ENCODE data around the gene GPC3.

DNA sequence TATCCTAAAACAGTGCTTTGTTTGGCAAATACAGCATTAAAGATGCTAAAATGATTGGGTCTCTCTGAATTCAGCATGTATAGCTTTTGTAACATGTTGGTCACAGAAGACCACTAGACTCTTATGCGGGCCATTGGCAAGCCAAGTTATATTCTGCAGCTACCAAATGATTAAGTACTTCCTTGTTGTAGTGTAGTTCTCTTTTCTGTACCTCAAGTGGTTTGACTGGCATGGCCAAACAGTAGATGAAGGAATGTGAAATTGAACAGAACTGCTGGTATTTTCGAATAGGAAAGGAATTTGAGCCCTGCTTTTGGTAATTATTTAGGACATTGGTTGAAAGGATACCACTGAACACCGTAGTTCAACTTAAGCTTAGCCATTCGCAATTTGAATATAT is 376.2 kb downstream of the GPC3 start:
- no peak for TF ChIP-seq YY1 (IDR thresholded peaks at IDR 0.05; ENCODE audit: insufficient read depth, insufficient read length)
- TF ChIP-seq ZNF274 (IDR thresholded peaks at IDR 0.05; ENCODE audit: low read depth, low read length): no peak
